Breast epithelium (tissue), 4 donors: ENCODE measurements around the gene EEF1A2. TPM values are rescaled to one million over a fixed set of nuclear protein-coding genes. Genes with fewer than 3 reads are reported as not detected.

Experiments used
- DNase-seq, 2 donors: peaks; one replicate each; pipeline ENCODE4 v3.0.0-alpha.2; 2019; ENCODE audit warnings: low spot score in 2 of 2
- H3K27ac ChIP-seq, 2 donors: fragments of 200-600 bp; sonication (generic) in 1 of 2; one replicate each; pipeline ENCODE4 v1.5.1; 2016 to 2019; ENCODE audit warnings: mild to moderate bottlenecking in 1 of 2
- H3K27me3 ChIP-seq, 2 donors: fragments of 200-600 bp; sonication (generic) in 1 of 2; one replicate each; pipeline versions ENCODE4 v1.5.1 to v1.6.0; 2017 to 2019; ENCODE audit warnings: control low read depth in 1 of 2, mild to moderate bottlenecking in 1 of 2
- H3K36me3 ChIP-seq: fragments of 200-600 bp; one replicate; pipeline ENCODE4 v1.5.1; 2019
- H3K4me1 ChIP-seq, 2 donors: fragments of 200-600 bp; sonication (generic); one replicate each; pipeline ENCODE4 v1.5.1; 2016 to 2019; ENCODE audit warnings: control low read depth in 1 of 2
- H3K4me3 ChIP-seq, 3 donors: fragments of 200-600 bp; sonication (generic); 1 replicate in 2 of 3; 2 replicates in 1 of 3; pipeline ENCODE4 v1.5.1; 2016 to 2019; ENCODE audit warnings: mild to moderate bottlenecking in 3 of 3, moderate library complexity in 2 of 3
- H3K9me3 ChIP-seq, 2 donors: fragments of 200-600 bp; sonication (generic) in 1 of 2; one replicate each; pipeline ENCODE4 v1.5.1; 2016 to 2019; ENCODE audit warnings: control low read depth in 1 of 2
- POLR2A ChIP-seq: fragments of 450-650 bp; IDR thresholded peaks from one replicate; pipeline ENCODE4 v1.6.1; 2016; ENCODE audit warnings: antibody characterized with exemption, mild to moderate bottlenecking, moderate library complexity
- POLR2AphosphoS5 ChIP-seq, 3 donors: sonication (generic); formaldehyde crosslinking; IDR thresholded peaks; one replicate each; pipeline ENCODE4 v1.6.1; 2017; ENCODE audit warnings: antibody characterized with exemption in 3 of 3
- intact Hi-C: fragments of 100-400 bp; cut with DNase I; formaldehyde crosslinking; loops from one replicate; pipeline ENCODE4 v1.15.1; 2023; ENCODE audit warnings: low total_unique reads
- total RNA-seq, 3 donors: library from RNA; depleted of rRNA; stranded (reverse); fragments of >200 nt; gene quantifications; one replicate each; pipeline ENCODE4 v1.1.0, GENCODE V29; 2016
- TF ChIP-seq, protein P1 (sequence below), 3 donors: fragments of 450-650 bp; IDR thresholded peaks; one replicate each; pipeline ENCODE4 v1.5.1; 2016 to 2017; ENCODE audit warnings: antibody characterized with exemption in 3 of 3, mild to moderate bottlenecking in 3 of 3, moderate library complexity in 3 of 3

Gene EEF1A2
- total RNA-seq, 3 donors from 2014 or later, result 0.48 to 20.6 (median 4.8) TPM

DNA sequence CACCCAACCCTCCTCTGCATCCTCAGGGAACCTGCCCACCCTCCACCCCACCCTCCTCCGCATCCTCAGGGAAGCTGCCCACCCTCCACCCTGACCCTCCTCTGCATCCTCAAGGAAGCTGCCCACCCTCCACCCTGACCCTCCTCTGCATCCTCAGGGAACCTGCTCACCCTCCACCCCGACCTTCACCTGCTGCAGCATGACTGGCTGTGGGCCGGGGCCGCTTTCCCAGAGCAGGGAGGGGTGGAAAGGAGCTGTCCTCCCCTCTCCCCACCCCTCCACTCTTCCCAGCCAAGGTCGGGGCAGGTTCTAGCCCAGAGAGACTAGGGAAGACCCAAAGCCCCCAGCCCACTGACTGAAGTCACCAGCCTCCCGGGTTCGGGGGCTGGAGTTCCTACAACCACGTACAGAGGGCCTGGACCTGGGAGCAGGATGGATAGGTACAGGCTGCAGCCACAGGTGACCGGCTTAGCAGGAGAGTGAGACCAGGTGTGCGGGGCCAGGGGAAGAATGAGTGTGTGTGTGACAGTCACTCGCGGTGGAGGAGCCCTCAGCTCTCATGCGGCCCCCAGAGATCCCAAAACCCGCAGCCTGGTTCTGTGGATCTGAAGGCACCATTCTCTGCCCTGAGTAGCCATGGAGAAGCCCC is 11.6 kb downstream of the EEF1A2 start:
- intact Hi-C loops, result no loop called here
- Histone ChIP-seq H3K4me1 (no peaks in the 10 kb centered on the region), H3K4me3 (no peak overlapping the region), H3K27ac (no peak overlapping the region), H3K27me3 (peaks cover 0 to 85% of the 10 kb centered on the region in 2 donors), H3K36me3 (no peaks in the 10 kb centered on the region), H3K9me3 (peaks cover 3 to 4% of the 10 kb centered on the region in 2 donors)
- TF ChIP-seq POLR2AphosphoS5 (IDR thresholded peaks at IDR 0.05) (no peak), POLR2A (no peak)
- TF ChIP-seq, protein P1, sequence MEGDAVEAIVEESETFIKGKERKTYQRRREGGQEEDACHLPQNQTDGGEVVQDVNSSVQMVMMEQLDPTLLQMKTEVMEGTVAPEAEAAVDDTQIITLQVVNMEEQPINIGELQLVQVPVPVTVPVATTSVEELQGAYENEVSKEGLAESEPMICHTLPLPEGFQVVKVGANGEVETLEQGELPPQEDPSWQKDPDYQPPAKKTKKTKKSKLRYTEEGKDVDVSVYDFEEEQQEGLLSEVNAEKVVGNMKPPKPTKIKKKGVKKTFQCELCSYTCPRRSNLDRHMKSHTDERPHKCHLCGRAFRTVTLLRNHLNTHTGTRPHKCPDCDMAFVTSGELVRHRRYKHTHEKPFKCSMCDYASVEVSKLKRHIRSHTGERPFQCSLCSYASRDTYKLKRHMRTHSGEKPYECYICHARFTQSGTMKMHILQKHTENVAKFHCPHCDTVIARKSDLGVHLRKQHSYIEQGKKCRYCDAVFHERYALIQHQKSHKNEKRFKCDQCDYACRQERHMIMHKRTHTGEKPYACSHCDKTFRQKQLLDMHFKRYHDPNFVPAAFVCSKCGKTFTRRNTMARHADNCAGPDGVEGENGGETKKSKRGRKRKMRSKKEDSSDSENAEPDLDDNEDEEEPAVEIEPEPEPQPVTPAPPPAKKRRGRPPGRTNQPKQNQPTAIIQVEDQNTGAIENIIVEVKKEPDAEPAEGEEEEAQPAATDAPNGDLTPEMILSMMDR (IDR thresholded peaks at IDR 0.05), result no peak
- no peak for DNase-seq

DNA sequence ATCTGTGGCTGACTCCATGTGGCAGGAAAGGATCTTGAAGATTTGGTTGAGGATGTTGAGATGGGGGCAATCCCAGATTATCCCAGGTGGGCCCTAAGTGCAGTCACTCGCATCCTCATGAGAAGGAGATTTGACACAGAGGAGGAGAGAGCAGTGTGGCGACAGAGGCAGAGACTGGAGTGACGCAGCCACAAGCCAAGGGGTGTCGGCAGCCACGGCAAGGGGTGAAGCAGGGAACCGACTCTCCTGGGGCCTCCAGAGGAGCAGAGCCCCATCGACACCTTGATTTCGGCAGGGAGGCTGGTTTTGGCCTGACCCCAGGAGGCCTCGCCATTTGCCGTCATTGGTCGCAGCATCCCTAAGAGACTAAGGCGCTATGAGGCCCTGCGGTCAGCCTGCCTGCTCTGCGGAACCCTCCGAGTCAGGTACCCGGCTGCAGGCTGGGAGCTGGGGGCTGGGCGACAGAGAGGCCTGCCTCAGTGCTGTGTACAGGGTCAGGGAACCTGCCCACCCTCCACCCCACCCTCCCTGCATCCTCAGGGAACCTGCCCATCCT is 12.5 kb downstream of the EEF1A2 start:
- peaks cover 0 to 92% of the 10 kb centered on the region in 2 donors for H3K27me3 ChIP-seq
- intact Hi-C loops, result no loop called here

DNA sequence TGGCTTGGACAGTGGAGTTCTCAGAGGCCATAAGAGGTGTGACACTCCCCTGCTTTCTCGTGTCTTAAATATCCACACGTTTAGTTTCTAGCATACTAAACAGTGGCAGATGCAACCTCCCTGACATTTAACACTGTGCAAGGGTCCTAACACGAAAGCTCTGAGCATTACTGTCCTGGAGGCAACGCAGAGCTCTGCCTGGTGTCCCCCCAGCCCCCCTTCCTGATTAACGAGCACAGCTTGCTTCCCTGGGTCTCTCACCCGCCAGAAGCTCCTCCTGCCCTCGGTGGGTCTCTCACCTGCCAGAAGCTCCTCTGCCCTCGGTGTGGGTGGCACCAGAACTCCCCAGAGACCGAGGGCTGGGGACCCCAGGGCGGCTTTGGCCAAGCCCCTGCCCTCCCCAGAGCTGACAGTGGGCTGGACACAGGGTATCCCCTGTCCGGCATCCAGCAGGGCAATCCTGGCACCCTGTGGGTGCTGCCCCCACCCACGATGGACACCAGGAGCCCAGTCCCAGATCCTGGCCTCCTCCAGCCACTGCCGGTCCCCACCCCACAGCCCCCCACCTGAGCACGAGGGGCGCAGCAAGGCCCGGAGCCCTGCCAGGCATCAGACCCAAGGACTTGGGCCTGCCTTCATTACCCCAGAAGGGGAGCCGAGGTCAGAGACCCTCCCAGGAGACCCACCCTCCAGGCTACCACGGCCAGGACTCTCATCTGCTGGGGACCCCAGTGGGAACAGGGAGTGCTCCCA is 14.1 kb downstream of the EEF1A2 start:
- no peak overlapping the region for H3K4me3 ChIP-seq
- H3K9me3 ChIP-seq, result peaks cover 3 to 4% of the 10 kb centered on the region in 2 donors
- no peaks in the 10 kb centered on the region for H3K36me3 ChIP-seq
- intact Hi-C loops, result no loop called here
- H3K4me1 ChIP-seq, result no peaks in the 10 kb centered on the region
- no peak for DNase-seq
- TF ChIP-seq POLR2A (no peak), POLR2AphosphoS5 (IDR thresholded peaks at IDR 0.05) (no peak)
- TF ChIP-seq, protein P1 (IDR thresholded peaks at IDR 0.05), result no peak
- H3K27me3 ChIP-seq, result peaks cover 0 to 92% of the 10 kb centered on the region in 2 donors
- no peak overlapping the region for H3K27ac ChIP-seq

More for the DNA sequence above, 12.5 kb downstream of the EEF1A2 start:
- TF ChIP-seq POLR2A (no peak), POLR2AphosphoS5 (IDR thresholded peaks at IDR 0.05) (no peak)
- TF ChIP-seq, protein P1 (IDR thresholded peaks at IDR 0.05), result no peak
- Histone ChIP-seq H3K4me3 (no peak overlapping the region), H3K9me3 (peaks cover 3 to 4% of the 10 kb centered on the region in 2 donors), H3K27ac (no peak overlapping the region), H3K36me3 (no peaks in the 10 kb centered on the region), H3K4me1 (no peaks in the 10 kb centered on the region)
- no peak for DNase-seq

DNA sequence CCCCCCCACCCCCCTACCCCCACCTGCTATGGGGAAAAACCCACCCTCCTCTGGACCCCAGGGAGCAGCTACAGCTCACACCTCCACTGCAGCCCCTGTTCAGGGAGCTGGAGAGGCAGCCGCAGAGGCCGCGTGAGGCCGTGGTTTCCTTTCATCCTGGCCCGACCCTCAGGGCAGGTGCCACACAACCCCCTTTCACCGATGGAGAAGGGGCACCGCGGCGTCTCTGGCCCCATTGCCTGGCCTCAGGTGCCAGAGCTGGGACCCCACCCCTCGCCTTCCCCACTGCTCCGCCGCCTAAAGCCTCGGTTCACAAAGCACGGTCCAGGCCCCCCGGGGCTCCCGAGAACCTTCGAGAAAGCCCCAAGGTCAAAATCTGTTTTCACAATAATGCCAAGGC is 14.6 kb downstream of the EEF1A2 start:
- peaks cover under 1 to 93% of the 10 kb centered on the region in 2 donors for H3K27me3 ChIP-seq
- intact Hi-C loops, result no loop called here

More for the DNA sequence above, 14.6 kb downstream of the EEF1A2 start:
- TF ChIP-seq POLR2AphosphoS5 (IDR thresholded peaks at IDR 0.05) (no peak), POLR2A (no peak)
- TF ChIP-seq, protein P1 (IDR thresholded peaks at IDR 0.05), result no peak
- Histone ChIP-seq H3K4me3 (no peak overlapping the region), H3K9me3 (peaks cover 3 to 4% of the 10 kb centered on the region in 2 donors), H3K36me3 (no peaks in the 10 kb centered on the region), H3K27ac (no peak overlapping the region), H3K4me1 (no peaks in the 10 kb centered on the region)
- no peak for DNase-seq
